ENCODE data around the gene YWHAB.

DNA sequence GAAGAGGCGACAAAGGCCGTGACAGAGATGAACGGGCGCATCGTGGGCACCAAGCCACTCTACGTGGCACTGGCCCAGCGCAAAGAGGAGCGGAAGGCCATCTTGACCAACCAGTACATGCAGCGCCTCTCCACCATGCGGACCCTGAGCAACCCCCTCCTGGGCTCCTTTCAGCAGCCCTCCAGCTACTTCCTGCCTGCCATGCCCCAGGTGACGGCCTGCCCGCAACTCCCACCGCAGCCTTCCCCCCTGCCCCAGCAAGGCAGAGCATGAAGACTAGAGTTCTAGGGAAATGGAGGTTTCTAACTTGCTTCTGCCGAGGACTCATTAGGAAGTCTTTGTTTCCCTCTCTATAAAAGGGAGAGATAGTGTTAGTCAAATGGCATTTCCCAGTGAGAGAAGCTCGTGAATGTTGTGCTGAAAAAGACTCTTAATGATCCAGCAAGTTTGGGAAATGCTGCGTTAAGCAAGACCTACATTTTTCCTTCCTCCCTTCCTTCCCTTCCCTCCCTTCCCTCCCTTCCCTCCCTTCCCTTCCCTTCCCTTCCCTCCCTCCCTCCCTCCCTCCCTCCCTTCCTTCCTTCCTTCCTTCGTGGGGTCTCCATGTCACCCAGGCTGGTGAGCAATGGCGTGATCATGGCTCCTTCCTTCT, 45.1 kb downstream of the YWHAB start:
- TF ChIP-seq, protein P1, sequence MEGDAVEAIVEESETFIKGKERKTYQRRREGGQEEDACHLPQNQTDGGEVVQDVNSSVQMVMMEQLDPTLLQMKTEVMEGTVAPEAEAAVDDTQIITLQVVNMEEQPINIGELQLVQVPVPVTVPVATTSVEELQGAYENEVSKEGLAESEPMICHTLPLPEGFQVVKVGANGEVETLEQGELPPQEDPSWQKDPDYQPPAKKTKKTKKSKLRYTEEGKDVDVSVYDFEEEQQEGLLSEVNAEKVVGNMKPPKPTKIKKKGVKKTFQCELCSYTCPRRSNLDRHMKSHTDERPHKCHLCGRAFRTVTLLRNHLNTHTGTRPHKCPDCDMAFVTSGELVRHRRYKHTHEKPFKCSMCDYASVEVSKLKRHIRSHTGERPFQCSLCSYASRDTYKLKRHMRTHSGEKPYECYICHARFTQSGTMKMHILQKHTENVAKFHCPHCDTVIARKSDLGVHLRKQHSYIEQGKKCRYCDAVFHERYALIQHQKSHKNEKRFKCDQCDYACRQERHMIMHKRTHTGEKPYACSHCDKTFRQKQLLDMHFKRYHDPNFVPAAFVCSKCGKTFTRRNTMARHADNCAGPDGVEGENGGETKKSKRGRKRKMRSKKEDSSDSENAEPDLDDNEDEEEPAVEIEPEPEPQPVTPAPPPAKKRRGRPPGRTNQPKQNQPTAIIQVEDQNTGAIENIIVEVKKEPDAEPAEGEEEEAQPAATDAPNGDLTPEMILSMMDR (IDR thresholded peaks at IDR 0.05): no peak
- TF ChIP-seq, protein P2, sequence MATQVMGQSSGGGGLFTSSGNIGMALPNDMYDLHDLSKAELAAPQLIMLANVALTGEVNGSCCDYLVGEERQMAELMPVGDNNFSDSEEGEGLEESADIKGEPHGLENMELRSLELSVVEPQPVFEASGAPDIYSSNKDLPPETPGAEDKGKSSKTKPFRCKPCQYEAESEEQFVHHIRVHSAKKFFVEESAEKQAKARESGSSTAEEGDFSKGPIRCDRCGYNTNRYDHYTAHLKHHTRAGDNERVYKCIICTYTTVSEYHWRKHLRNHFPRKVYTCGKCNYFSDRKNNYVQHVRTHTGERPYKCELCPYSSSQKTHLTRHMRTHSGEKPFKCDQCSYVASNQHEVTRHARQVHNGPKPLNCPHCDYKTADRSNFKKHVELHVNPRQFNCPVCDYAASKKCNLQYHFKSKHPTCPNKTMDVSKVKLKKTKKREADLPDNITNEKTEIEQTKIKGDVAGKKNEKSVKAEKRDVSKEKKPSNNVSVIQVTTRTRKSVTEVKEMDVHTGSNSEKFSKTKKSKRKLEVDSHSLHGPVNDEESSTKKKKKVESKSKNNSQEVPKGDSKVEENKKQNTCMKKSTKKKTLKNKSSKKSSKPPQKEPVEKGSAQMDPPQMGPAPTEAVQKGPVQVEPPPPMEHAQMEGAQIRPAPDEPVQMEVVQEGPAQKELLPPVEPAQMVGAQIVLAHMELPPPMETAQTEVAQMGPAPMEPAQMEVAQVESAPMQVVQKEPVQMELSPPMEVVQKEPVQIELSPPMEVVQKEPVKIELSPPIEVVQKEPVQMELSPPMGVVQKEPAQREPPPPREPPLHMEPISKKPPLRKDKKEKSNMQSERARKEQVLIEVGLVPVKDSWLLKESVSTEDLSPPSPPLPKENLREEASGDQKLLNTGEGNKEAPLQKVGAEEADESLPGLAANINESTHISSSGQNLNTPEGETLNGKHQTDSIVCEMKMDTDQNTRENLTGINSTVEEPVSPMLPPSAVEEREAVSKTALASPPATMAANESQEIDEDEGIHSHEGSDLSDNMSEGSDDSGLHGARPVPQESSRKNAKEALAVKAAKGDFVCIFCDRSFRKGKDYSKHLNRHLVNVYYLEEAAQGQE (IDR thresholded peaks at IDR 0.05; ENCODE audit: insufficient read depth in 1 of 2, low read depth in 2 of 2, low read length in 1 of 2): no peak
- TF ChIP-seq TCF7L2 (IDR thresholded peaks at IDR 0.05; ENCODE audit: low read depth, low read length) (no peak), POLR2AphosphoS5 (IDR thresholded peaks at IDR 0.05; ENCODE audit: low read depth, low read length) (no peak)
